Measurements from ENCODE around the gene SLC4A1AP. TPM values are rescaled to one million over a fixed set of nuclear protein-coding genes. Genes with fewer than 3 reads are reported as not detected.
A peak's percentile ranks its signal among the peaks of the same experiment; 100 is the strongest.

The SLC4A1AP gene
- total RNA-seq, 1 donor from 2014 or later = 20.5 TPM

DNA sequence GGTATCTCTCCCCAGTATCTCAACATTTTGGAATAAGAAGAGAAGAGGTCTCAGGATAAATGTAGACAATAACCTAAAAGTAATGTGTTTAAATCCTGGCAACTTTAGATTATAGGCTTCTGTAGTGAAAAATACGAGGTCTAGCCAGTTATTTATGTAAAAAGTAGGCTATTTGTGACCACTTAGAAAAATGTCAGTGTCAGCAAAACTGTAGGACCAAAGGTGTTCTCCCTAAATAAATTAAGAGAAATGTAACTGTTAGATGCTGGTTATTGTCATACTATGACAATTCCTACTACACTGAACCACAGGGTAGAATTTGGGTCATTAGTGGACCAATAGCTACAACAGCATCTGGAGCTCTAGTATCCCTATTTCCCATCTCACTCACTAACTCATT, 2.3 kb upstream of the SLC4A1AP start:
- no peak for DNase-seq (ENCODE audit: extremely low spot score, unreplicated experiment)
- H3K4me3 Mint-ChIP-seq (ENCODE audit: unreplicated experiment) = peak overlapping the region; percentile 97
- TF ChIP-seq, protein P1, sequence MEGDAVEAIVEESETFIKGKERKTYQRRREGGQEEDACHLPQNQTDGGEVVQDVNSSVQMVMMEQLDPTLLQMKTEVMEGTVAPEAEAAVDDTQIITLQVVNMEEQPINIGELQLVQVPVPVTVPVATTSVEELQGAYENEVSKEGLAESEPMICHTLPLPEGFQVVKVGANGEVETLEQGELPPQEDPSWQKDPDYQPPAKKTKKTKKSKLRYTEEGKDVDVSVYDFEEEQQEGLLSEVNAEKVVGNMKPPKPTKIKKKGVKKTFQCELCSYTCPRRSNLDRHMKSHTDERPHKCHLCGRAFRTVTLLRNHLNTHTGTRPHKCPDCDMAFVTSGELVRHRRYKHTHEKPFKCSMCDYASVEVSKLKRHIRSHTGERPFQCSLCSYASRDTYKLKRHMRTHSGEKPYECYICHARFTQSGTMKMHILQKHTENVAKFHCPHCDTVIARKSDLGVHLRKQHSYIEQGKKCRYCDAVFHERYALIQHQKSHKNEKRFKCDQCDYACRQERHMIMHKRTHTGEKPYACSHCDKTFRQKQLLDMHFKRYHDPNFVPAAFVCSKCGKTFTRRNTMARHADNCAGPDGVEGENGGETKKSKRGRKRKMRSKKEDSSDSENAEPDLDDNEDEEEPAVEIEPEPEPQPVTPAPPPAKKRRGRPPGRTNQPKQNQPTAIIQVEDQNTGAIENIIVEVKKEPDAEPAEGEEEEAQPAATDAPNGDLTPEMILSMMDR (IDR thresholded peaks at IDR 0.05) = no peak
- H3K27ac Mint-ChIP-seq (ENCODE audit: unreplicated experiment) = no peak overlapping the region
- peaks cover 29% of the 10 kb centered on the region for H3K4me1 Mint-ChIP-seq (ENCODE audit: unreplicated experiment)
- peaks cover 34% of the 10 kb centered on the region for H3K36me3 Mint-ChIP-seq (ENCODE audit: unreplicated experiment)
- no peaks in the 10 kb centered on the region for H3K27me3 Mint-ChIP-seq (ENCODE audit: unreplicated experiment)
- no peaks in the 10 kb centered on the region for H3K9me3 Mint-ChIP-seq (ENCODE audit: unreplicated experiment)

DNA sequence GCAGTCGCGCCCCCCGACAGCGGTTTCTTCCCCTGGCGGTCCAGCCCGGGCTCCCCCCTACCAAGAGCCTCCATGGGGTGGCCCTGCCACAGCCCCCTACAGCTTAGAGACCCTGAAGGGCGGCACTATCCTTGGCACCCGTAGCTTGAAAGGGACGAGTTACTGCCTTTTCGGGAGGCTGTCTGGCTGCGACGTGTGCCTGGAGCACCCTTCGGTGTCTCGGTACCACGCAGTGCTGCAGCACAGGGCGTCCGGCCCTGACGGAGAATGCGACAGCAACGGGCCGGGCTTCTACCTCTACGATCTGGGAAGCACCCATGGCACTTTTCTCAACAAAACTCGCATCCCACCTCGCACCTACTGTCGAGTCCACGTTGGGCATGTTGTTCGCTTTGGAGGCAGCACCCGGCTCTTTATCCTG, 475 bp downstream of the SLC4A1AP start:
- H3K4me1 Mint-ChIP-seq (ENCODE audit: unreplicated experiment) = peaks cover 29% of the 10 kb centered on the region
- peaks cover 36% of the 10 kb centered on the region for H3K36me3 Mint-ChIP-seq (ENCODE audit: unreplicated experiment)
- peak overlapping the region; percentile 99 for H3K27ac Mint-ChIP-seq (ENCODE audit: unreplicated experiment)
- peak overlapping the region; percentile 97 for H3K4me3 Mint-ChIP-seq (ENCODE audit: unreplicated experiment)
- TF ChIP-seq, protein P1 (IDR thresholded peaks at IDR 0.05) = no peak
- no peaks in the 10 kb centered on the region for H3K9me3 Mint-ChIP-seq (ENCODE audit: unreplicated experiment)
- H3K27me3 Mint-ChIP-seq (ENCODE audit: unreplicated experiment) = no peaks in the 10 kb centered on the region
- no peak for DNase-seq (ENCODE audit: extremely low spot score, unreplicated experiment)

DNA sequence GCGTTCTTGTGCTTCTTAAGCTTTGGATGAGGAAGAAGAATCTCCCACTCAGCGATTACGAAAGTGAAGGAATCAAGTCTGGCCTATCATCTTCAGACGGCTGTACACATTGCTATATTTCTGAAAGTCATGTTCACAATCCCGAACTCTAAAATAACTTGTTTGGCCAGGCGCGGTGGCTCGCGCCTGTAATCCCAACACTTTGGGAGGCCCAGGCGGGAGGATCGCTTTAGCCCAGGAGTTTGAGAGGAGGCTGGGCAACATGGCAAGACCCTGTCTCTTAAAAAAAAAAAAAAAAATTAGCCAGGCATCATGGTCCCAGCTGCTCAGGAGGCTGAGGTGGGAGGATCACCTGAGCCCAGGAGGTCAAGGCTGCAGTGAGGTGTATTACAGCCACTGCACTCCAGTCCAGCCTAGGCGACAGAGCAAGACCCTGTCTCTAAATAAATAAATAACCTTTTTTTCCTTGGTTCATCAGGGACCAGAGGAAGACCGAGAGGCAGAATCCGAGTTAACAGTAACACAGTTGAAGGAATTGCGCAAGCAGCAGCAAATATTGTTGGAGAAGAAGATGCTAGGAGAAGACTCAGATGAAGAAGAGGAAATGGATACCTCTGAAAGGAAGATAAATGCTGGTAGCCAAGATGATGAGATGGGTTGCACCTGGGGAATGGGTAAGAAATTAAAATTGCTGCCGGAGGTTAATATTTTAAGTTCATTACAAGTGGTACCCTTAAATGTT, 1.1 kb downstream of the SLC4A1AP start:
- Mint-ChIP-seq H3K4me1 (ENCODE audit: unreplicated experiment) (peaks cover 29% of the 10 kb centered on the region), H3K36me3 (ENCODE audit: unreplicated experiment) (peaks cover 36% of the 10 kb centered on the region), H3K27ac (ENCODE audit: unreplicated experiment) (peak overlapping the region; percentile 99), H3K9me3 (ENCODE audit: unreplicated experiment) (no peaks in the 10 kb centered on the region), H3K4me3 (ENCODE audit: unreplicated experiment) (peak overlapping the region; percentile 97), H3K27me3 (ENCODE audit: unreplicated experiment) (no peaks in the 10 kb centered on the region)
- DNase-seq (ENCODE audit: extremely low spot score, unreplicated experiment) = no peak
- TF ChIP-seq, protein P1 (IDR thresholded peaks at IDR 0.05) = no peak

DNA sequence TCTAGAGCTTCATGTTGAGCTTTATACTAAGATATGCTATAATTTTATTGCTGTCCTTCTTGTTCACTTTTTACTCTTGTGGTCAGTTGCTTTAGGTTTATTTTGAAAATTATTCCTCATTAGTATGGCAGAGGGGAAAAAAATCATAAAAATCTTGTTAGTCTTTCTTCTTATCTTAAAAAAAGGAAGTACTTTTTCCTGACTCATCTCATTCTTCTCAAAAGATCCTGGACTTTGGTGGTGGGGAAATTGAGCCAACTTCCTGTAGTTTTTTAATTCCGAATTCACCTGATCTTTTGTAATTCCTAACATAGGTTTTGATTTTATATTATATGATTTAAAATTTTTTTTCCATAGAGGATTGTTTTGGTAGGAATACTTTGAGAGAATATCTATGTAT, 3.8 kb downstream of the SLC4A1AP start:
- Mint-ChIP-seq H3K36me3 (ENCODE audit: unreplicated experiment) (peaks cover 32% of the 10 kb centered on the region), H3K4me1 (ENCODE audit: unreplicated experiment) (peaks cover 19% of the 10 kb centered on the region), H3K27me3 (ENCODE audit: unreplicated experiment) (no peaks in the 10 kb centered on the region), H3K4me3 (ENCODE audit: unreplicated experiment) (no peak overlapping the region), H3K27ac (ENCODE audit: unreplicated experiment) (no peak overlapping the region), H3K9me3 (ENCODE audit: unreplicated experiment) (no peaks in the 10 kb centered on the region)
- DNase-seq (ENCODE audit: extremely low spot score, unreplicated experiment) = no peak
- TF ChIP-seq, protein P1 (IDR thresholded peaks at IDR 0.05) = no peak

DNA sequence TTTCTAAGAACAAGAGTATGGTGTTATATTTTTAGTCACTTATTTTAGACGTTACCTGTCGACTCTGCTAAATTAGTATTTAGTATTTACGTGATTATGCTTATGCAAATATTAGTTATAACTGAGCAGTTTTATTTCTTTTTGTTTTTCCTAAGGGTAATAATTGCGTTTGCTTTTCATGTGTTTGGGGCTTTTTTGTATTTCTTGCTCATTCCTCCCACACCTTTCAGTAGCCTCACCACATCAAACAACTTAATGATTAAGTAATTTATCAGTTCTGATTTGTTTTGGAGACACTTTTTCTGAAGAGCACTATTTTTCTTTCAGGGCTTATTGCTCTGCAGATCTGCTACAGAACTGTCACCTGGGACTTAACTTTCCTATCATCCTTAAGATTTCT, 7.5 kb downstream of the SLC4A1AP start:
- DNase-seq (ENCODE audit: extremely low spot score, unreplicated experiment) = no peak
- Mint-ChIP-seq H3K27me3 (ENCODE audit: unreplicated experiment) (no peaks in the 10 kb centered on the region), H3K27ac (ENCODE audit: unreplicated experiment) (no peak overlapping the region), H3K36me3 (ENCODE audit: unreplicated experiment) (peaks cover 46% of the 10 kb centered on the region), H3K9me3 (ENCODE audit: unreplicated experiment) (no peaks in the 10 kb centered on the region), H3K4me3 (ENCODE audit: unreplicated experiment) (no peak overlapping the region), H3K4me1 (ENCODE audit: unreplicated experiment) (no peaks in the 10 kb centered on the region)
- TF ChIP-seq, protein P1 (IDR thresholded peaks at IDR 0.05) = no peak

All from osteocyte (in vitro differentiated cells).